Fibroblast of mammary gland (primary cell): Measurements from ENCODE around the gene UBE2S.
"Not testable (repeated sequence)": the region's sequence is repeated elsewhere in the genome, so short reads cannot be mapped to it uniquely, and the experiment has no call there.

Experiments used
- DNase-seq: peaks from one replicate; pipeline ENCODE4 v3.0.0-alpha.2; 2010; ENCODE audit warnings: low read depth
- H3K4me3 ChIP-seq: 2 replicates; pipeline ENCODE4 v1.5.1; 2011; ENCODE audit warnings: low read depth, mild to moderate bottlenecking, low read length, moderate library complexity; ENCODE audit not compliant: control insufficient read depth
- CTCF ChIP-seq: conservative IDR thresholded peaks from 2 replicates; pipeline ENCODE4 v1.5.1; 2011; ENCODE audit warnings: low read depth, low read length, inconsistent platforms; ENCODE audit not compliant: control insufficient read depth, insufficient read depth

Gene UBE2S

GRCh38 chr19:55406091-55406825 is 1.3 kb downstream of the UBE2S start:
- DNase-seq: no peak
- peak overlapping the region; percentile 78 for H3K4me3 ChIP-seq
- TF ChIP-seq CTCF: no peak

DNA sequence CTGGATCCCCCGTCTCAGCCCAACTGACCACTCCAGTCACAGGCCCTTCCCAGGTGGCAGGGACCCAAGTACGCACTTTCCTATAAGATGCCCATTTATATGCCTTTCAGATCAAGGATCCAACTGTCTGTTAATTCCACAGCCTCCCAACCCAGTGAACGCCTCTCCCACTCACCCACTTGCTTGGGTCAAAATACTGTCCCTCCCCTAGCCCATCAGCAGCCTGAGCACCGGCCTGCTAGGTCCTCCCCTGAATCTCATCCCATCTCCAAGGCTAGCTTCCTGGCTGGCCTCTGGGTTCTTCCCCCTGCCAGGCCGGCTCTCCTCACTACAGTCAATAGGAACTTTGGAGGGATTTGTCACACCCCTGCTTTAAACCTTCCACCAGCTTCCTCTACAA is 1.9 kb downstream of the UBE2S start:
- no peak for TF ChIP-seq CTCF
- peak overlapping the region; percentile 78 for H3K4me3 ChIP-seq
- no peak for DNase-seq

- no peak for DNase-seq
Measured at GRCh38 chr19:55402509-55402908, 5.1 kb downstream of the UBE2S start.

DNA sequence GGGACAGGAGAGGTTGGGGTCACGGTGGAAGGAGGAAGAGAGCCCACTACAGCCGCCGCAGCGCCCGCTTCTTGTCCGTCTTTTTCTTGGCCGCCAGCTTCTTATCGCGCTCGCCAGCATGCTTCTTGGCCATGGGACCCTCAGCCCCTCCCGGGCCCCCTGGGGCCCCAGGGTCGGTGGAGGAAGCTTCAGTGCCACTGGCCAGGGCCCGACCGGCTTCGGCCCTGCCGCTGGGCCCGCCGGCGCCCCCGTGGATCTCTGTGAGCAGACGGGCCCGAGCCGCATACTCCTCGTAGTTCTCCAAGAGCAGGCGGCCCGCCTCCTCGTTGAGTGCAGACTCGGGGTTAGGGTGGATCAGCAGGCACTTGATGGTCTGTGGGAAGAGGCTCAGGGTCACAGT is 6.2 kb downstream of the UBE2S start:
- H3K4me3 ChIP-seq, DNase-seq: not testable (repeated sequence)

More at GRCh38 chr19:55402509-55402908, 5.1 kb downstream of the UBE2S start:
- H3K4me3 ChIP-seq: no peak overlapping the region
- no peak for TF ChIP-seq CTCF

- no peak for DNase-seq
- no peak overlapping the region for H3K4me3 ChIP-seq
- TF ChIP-seq CTCF: no peak
Measured at GRCh38 chr19:55400281-55401087, 7.1 kb downstream of the UBE2S start.

DNA sequence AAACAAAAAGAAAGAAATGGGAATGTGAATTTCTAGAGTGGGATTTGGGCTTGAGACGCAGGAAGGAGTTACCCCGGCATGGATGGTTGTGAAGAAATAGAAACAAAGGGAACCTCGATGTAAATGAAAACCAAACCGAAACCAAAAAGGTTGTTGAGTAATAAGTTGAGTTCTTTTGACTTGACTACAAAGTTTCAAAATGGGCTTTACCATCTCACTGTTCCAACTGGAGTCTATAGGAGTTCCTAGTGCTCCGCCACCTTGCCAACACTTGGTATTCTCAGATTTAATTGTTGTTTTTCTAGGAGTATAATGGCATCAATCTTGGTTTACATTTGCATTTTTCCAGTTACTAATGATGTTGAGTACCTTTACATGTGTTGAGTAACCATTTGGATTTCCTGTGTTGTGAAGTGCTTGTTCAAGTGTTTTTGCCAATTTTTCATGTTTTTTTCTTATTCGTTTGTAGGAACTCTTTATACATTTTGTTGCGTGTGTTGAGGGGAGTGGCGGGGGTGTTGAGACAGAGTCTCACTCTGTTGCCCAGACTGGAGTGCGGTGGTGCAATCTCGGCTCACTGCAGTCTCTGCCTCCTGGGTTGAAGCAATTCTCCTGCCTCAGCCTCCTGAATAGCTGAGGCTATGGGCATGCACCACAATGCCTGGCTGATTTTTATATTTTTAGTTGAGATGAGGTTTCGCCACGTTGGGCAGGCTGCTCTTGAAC is 9.2 kb downstream of the UBE2S start:
- no peak overlapping the region for H3K4me3 ChIP-seq
- TF ChIP-seq CTCF: no peak
- DNase-seq: no peak
